Suppressor macrophage (primary cell): ENCODE results near the gene TOMM40L.

ENCODE experiments used
- DNase-seq, 4 experiments: peaks; one replicate each; pipeline ENCODE4 v3.0.0-alpha.2; 2020 to 2022

The TOMM40L gene

GRCh38 chr1:161258439-161259344 is 32.8 kb downstream of the TOMM40L start, which contains the start of gene PCP4L1:
Gene PCP4L1, plus strand, starts transcription at chr1:161258745. Its CDS starts 230 bp downstream, at chr1:161258975.
- peak in 3 of 4 experiments; percentile 41 to 60 (median 52) for DNase-seq

- DNase-seq: no peak
Measured at GRCh38 chr1:161259345-161259702, 33.5 kb downstream of the TOMM40L start.

- DNase-seq: no peak
Measured at GRCh38 chr1:161259765-161260164, 33.9 kb downstream of the TOMM40L start.

GRCh38 chr1:161260376-161261260 is 34.8 kb downstream of the TOMM40L start:
- DNase-seq: no peak

GRCh38 chr1:161261261-161262235 is 35.7 kb downstream of the TOMM40L start:
- peak in 3 of 4 experiments; percentile 8 to 28 (median 20) for DNase-seq

- DNase-seq: no peak
Measured at GRCh38 chr1:161265305-161265704, 39.4 kb downstream of the TOMM40L start.

GRCh38 chr1:161266202-161266601 is 40.3 kb downstream of the TOMM40L start:
- DNase-seq: no peak

GRCh38 chr1:161266836-161267235 is 41.0 kb downstream of the TOMM40L start:
- DNase-seq: no peak

- peak; percentile 42 to 79 (median 61) for DNase-seq
Measured at GRCh38 chr1:161267321-161267720, 41.5 kb downstream of the TOMM40L start.

GRCh38 chr1:161273402-161273801 is 47.5 kb downstream of the TOMM40L start:
- no peak for DNase-seq

- DNase-seq: no peak
Measured at GRCh38 chr1:161274874-161275273, 49.0 kb downstream of the TOMM40L start.
